Measurements from ENCODE around the gene SP140. TPM values are rescaled to one million over a fixed set of nuclear protein-coding genes. Genes with fewer than 3 reads are reported as not detected.

SP140 gene
- total RNA-seq, 1 donor from 2014 or later = 0.60 TPM

DNA sequence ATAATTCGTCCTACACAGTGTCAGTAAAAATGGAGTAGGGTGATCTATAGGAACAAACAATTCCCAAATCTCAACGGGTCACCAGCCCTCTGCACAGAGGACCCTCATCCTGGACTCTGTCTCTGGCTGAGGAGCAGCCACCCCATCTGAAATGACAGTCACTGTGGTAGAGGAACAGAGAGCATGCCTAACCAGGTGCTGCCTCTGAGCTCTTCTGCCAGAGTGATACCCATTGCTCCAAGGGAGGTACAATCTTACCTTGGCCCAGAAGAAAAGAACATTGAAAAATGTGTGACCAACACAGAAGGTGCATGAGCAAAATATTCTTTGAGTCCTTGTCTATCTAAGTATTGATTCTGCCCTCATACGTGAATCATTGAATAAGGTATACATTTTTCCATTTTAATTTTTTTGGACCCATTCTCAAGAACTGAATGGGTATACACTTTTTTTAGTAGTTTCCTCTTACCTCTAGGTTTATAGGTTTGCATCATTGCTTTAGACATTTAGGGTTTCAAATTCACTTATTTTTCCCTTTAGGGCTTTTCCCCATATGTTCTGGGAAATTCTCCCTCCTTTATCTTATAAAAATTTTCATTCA, 8.7 kb downstream of the SP140 start:
- H3K27ac Mint-ChIP-seq (ENCODE audit: unreplicated experiment) = no peak overlapping the region
- TF ChIP-seq, protein P1, sequence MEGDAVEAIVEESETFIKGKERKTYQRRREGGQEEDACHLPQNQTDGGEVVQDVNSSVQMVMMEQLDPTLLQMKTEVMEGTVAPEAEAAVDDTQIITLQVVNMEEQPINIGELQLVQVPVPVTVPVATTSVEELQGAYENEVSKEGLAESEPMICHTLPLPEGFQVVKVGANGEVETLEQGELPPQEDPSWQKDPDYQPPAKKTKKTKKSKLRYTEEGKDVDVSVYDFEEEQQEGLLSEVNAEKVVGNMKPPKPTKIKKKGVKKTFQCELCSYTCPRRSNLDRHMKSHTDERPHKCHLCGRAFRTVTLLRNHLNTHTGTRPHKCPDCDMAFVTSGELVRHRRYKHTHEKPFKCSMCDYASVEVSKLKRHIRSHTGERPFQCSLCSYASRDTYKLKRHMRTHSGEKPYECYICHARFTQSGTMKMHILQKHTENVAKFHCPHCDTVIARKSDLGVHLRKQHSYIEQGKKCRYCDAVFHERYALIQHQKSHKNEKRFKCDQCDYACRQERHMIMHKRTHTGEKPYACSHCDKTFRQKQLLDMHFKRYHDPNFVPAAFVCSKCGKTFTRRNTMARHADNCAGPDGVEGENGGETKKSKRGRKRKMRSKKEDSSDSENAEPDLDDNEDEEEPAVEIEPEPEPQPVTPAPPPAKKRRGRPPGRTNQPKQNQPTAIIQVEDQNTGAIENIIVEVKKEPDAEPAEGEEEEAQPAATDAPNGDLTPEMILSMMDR (IDR thresholded peaks at IDR 0.05) = no peak

GRCh38 chr2:230234845-230235244, 9.3 kb downstream of the SP140 start:
- H3K4me3 Mint-ChIP-seq (ENCODE audit: unreplicated experiment) = no peak overlapping the region
- TF ChIP-seq, protein P1 (IDR thresholded peaks at IDR 0.05) = no peak
- H3K27me3 Mint-ChIP-seq (ENCODE audit: low read depth) = no peaks in the 10 kb centered on the region
- peaks cover 3% of the 10 kb centered on the region for H3K36me3 Mint-ChIP-seq (ENCODE audit: low read depth)
- no peak overlapping the region for H3K27ac Mint-ChIP-seq (ENCODE audit: unreplicated experiment)
- DNase-seq (ENCODE audit: low spot score) = no peak
- peaks cover 17% of the 10 kb centered on the region for H3K9me3 Mint-ChIP-seq (ENCODE audit: low read depth)
- H3K4me1 Mint-ChIP-seq (ENCODE audit: low read depth) = peaks cover 9% of the 10 kb centered on the region

More for the DNA sequence above, 8.7 kb downstream of the SP140 start:
- Mint-ChIP-seq H3K36me3 (ENCODE audit: low read depth) (peaks cover 3% of the 10 kb centered on the region), H3K4me1 (ENCODE audit: low read depth) (peaks cover 9% of the 10 kb centered on the region), H3K4me3 (ENCODE audit: unreplicated experiment) (no peak overlapping the region), H3K9me3 (ENCODE audit: low read depth) (peaks cover 19% of the 10 kb centered on the region), H3K27me3 (ENCODE audit: low read depth) (no peaks in the 10 kb centered on the region)
- DNase-seq (ENCODE audit: low spot score) = no peak

- Mint-ChIP-seq H3K36me3 (ENCODE audit: low read depth) (no peaks in the 10 kb centered on the region), H3K4me3 (ENCODE audit: unreplicated experiment) (no peak overlapping the region), H3K27ac (ENCODE audit: unreplicated experiment) (no peak overlapping the region), H3K9me3 (ENCODE audit: low read depth) (peaks cover 5% of the 10 kb centered on the region), H3K4me1 (ENCODE audit: low read depth) (no peaks in the 10 kb centered on the region), H3K27me3 (ENCODE audit: low read depth) (peaks cover 22% of the 10 kb centered on the region)
- DNase-seq (ENCODE audit: low spot score) = no peak
- TF ChIP-seq, protein P1 (IDR thresholded peaks at IDR 0.05) = no peak
Measured at GRCh38 chr2:230244211-230244610, 18.7 kb downstream of the SP140 start.

DNA sequence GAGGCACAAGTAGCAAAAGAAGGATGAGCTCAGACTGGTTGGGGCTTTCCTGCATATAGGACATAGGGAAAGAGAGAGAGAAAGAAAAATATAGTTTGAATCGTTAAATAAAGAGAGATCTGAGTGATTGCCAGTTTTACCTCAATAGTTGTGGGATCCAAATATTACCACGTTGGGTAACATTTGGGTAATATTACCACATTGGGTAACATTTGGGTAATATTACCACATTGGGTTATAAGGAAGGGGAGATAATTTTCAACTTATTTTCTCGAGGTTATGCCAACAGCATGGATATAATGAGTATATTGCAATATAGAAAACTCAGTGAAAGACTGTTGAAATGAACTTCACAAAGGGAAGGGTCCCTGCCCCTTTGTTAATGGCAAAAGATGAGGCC, 20.7 kb downstream of the SP140 start:
- no peak overlapping the region for H3K4me3 Mint-ChIP-seq (ENCODE audit: unreplicated experiment)
- TF ChIP-seq, protein P1 (IDR thresholded peaks at IDR 0.05) = no peak
- H3K27me3 Mint-ChIP-seq (ENCODE audit: low read depth) = peaks cover 26% of the 10 kb centered on the region
- no peaks in the 10 kb centered on the region for H3K36me3 Mint-ChIP-seq (ENCODE audit: low read depth)
- no peaks in the 10 kb centered on the region for H3K9me3 Mint-ChIP-seq (ENCODE audit: low read depth)
- H3K27ac Mint-ChIP-seq (ENCODE audit: unreplicated experiment) = no peak overlapping the region
- DNase-seq (ENCODE audit: low spot score) = no peak
- no peaks in the 10 kb centered on the region for H3K4me1 Mint-ChIP-seq (ENCODE audit: low read depth)

- TF ChIP-seq, protein P1 (IDR thresholded peaks at IDR 0.05) = no peak
- no peaks in the 10 kb centered on the region for H3K36me3 Mint-ChIP-seq (ENCODE audit: low read depth)
- no peak for DNase-seq (ENCODE audit: low spot score)
- no peaks in the 10 kb centered on the region for H3K9me3 Mint-ChIP-seq (ENCODE audit: low read depth)
- no peak overlapping the region for H3K4me3 Mint-ChIP-seq (ENCODE audit: unreplicated experiment)
- H3K27me3 Mint-ChIP-seq (ENCODE audit: low read depth) = peaks cover 6% of the 10 kb centered on the region
- no peaks in the 10 kb centered on the region for H3K4me1 Mint-ChIP-seq (ENCODE audit: low read depth)
- no peak overlapping the region for H3K27ac Mint-ChIP-seq (ENCODE audit: unreplicated experiment)
Measured at GRCh38 chr2:230250231-230250630, 24.7 kb downstream of the SP140 start.

All from chondrocyte (in vitro differentiated cells).